GM21825 (cell line): ENCODE measurements around the gene PMM2.
"Not testable (repeated sequence)": the region's sequence is repeated elsewhere in the genome, so short reads cannot be mapped to it uniquely, and the experiment has no call there.

Experiments used
- ATAC-seq: cut with Tn5 transposase; IDR thresholded peaks from one replicate; pipeline ENCODE4 v1.9.1; 2021; ENCODE audit warnings: mild to moderate bottlenecking, moderate library complexity; ENCODE audit not compliant: unreplicated experiment

Gene PMM2

DNA sequence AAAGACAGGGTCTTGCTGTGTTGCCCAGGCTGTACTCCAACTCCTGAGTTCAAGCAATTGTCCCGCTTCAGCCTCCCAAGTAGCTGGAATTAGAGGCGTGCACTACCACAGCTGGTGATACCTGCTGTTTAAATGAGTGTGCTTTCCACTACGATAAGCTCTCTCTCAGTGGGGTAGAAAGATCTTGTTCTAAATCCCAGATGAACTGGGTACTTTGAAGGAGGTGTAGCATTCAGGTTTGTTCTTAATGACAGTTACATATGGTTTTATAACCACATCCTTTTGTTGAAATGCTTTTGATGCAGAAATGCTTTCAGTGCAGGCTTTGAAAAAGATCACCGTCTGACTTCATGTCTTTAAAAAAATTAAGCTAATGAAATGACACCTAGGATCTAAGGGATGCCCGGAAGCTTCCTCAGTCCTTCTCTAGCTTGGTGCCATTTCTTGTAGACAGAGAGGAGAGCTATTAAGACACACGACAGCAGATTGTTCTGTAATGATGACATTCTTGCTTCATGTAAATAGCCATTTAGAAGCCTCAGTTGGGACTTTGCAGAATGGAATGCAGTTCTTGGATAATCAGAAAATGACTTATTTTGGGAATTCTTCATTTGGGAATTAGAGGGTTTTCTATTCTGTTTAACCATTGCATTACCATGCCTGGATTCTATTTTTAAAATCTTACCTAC is 19.5 kb downstream of the PMM2 start:
- no peak for ATAC-seq

DNA sequence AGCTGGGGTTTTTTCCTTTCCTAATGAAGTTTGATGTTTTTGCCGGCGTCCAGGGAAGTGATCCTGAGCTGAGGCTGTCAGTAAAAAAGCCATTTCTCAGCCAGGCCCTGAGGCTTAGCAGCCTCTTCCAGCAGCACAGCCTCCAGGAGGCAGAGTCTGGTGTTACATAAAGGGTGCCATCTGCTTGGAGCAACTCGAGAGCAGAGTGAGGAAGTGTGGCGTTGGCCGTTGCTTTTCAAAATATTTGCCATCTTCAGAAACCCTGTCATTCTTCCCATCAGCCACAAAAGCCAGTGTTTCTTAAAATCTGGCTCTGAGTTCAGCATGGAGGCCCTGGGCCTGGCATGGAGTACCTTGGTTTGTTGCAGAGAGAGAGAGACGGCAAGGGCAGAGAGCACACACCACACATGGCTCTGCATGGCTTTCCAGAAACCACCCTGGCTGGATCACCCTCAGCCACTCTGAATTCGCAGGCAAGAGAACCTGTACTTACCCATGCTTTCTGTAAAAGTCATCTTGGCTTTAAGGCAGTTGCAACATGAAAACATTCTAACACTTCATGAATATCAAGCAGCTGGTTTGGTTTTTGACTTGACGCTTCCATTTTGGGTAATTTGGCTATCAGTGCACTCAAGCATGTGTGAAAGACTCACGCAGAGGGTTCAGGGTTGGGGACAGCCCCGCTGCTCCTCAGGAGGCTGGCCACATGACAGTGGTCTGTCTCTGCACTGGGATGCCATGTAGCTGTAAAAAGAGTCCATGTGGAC is 21.0 kb downstream of the PMM2 start:
- peak; percentile 89 for ATAC-seq

DNA sequence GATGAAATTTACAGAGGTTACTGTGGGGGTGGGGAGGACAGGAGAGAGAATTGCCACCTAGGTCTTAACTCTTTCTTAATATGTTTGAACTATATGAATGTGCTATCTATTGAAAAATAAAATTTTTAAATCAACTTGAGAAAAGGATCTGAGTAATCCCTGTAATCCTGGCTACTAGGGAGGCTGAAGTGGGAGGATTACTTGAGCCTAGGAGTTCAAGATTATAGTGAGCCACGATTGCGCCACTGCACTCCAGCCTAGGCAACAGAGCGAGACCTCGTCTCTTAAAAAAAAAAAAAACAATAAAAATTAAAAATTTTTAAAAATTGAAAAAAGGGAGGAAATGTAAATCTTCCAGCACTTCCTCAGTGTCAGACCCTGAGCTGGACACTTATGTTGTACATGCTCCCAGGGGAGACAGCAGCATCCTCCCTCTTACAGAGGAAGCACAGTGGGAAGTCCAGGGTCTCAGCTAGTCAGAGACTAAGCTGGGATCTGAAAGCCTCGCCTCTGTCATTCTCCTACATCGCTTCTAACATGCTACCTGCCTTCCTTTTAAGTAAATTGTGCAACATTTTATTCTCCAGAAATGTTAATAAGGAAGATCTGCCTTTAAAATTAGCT is 21.9 kb downstream of the PMM2 start:
- no peak for ATAC-seq

DNA sequence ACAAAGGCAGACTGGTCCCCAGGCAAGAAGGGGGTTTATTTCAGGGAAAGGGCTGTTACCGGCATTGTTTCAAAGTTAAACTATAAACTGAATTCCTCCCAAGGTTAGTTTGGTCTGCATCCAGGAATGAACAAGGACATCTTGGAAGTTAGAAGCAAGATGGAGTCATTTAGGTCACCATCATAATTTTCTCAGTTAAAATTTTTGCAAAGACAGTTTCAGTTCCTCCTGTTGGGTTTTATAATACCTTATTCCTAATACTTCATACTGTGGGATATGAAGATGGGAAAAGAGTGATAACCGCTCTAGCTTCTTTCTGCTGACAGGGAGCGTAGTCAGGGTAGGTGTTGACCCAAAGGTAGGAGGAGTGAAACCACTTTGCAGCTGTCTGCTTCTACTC is 24.8 kb downstream of the PMM2 start:
- no peak for ATAC-seq

DNA sequence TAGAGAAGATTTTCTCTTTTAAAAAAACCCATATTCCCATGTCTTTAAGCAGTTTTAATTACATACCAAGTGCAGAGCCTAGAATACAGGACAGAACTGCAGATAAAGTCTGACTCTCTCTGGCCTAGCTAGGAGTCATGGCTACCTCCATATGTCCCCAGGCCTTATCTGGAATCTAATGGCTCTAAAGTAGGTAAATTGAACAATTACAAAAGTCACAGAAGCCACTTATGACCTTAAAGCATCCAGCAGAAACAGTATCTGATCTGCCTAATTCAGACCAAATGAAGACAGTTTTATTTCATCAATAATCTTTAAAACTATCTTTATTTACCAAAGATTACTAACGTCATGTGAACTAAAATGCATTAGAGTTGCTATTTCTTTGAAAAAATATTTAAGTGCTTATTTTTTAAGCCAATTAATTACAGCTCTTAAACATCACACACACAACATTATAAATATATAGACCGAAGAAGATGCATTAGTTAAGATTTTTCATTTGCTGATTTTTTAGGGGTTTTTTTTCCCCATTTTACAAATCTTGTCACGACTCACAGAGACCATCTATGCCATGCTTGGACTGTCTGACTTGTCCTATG is 28.7 kb downstream of the PMM2 start:
- no peak for ATAC-seq

DNA sequence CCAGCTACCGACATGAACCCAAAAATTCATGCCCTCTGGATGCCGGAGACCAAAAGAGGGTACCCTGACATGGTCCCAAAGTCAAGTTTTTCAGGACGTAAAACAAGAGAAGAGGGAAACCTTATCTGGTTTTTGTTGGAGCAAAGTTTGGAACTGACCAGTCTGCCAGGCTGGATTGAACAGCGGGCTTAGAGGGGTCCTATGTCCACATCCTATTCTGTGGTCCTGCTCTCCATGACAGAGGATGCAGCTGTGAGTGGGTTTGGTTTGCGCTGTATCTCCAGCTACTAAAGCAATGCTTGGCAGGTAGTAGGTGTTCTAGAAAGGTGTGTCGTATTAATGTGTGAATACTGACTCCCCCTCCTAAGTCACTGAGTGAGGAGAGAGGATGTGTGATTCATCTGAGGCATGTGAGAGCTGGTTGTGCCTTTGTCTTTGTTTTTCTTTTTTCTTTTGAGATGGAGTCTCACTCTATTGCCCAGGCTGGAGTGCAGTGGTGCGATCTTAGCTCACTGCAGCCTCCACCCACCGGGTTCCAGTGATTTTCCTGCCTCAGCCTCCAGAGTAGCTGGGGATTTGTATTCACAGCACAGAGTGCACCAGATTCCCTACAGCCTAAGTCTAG is 31.0 kb downstream of the PMM2 start:
- ATAC-seq, result no peak

DNA sequence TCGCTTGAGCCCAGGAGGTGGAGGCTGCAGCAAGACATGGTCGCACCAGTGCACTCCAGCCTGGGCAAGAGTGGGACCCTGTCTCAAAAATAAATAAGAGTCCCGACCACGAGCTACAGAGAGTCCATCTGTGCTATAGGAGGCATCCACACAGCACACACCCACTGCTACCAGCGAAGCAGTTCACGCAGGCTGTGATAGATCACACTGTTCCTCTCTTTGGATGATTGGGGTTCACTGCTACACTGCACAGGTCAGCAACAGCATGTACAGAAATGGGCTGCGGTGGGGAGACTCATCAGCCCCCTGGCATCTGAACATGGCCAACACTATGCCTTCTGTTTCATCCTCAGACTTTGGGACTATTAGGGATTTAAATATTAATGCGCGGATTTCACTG is 33.8 kb downstream of the PMM2 start:
- no peak for ATAC-seq

DNA sequence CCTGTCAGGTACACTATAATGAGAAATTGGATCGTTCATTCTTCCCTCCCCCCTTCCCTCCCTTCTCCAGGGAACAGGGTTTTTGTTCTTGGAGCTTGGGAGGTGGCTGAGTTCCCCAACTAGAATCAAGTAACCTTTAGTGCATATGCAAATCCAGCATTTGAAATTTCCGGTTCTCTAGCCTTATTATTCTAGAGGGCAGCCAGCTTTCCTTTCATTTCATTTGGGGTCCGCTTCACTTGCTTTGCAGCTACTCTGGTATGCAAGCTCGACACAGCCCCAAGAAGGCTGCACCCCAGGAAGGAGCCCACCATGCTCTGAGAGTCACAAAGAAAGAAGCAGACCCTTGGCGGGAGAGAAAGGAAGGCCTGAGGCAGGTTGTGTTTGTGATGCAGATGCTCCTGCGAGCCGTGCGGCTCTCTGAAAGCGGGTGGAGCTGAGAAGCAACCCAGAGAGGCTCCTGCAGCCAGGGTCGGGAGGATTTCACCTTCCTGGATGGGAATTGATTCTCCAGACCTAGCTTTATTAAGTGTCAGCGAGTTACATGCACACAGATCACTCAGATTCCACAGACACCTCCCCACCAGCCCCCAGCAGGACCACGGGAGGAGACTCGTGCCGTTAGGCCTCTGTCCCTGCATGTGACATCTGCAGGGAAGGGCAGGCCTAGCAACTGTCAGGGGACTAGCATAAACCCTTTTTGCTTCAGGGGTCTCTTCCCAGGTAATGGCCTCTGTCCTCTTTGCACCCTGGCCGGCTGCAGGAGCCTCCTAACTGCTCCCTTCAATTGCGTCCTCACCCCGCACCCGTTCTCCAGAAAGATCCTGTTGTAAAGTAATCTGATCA is 34.5 kb downstream of the PMM2 start:
- ATAC-seq, result no peak

DNA sequence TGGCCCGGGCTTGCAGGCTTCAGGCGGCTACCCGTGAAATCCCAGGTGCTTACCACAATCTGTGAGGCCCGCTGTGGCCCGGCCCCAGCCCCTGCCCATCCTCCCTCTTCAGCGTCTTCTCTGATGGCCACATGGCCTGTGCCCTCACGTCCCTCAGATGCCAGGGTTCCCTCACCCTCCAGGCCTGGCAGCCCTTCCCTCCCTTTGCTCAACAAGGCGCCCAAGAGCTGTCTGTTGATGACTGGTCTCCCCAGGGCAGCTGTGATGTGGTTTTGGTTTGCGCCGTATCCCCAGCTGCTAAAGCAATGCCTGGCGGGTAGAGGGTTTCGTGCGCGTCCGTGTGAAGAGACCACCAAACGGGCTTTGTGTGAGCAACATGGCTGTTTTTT is 35.1 kb downstream of the PMM2 start:
- ATAC-seq, result no peak

DNA sequence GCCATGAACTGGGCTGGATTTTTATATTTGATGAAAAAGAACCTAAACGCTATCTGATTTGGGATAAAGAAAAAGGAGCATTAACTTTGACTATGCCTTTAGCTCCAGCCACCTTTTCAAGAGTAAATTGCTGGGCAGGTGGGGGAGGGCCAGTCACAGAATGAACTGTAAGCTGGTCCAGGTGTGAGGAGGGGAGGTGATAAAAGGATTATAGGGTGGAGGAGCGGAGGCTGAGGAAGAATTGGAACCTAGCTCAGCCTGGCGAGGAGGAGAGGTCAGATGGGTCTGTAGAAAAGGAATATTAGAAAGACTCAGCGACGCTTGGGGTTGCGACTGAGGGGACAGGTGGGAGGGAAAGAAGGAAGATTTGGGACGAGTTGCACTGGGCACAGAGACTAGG is 39.2 kb downstream of the PMM2 start:
- ATAC-seq, result not testable (repeated sequence)

DNA sequence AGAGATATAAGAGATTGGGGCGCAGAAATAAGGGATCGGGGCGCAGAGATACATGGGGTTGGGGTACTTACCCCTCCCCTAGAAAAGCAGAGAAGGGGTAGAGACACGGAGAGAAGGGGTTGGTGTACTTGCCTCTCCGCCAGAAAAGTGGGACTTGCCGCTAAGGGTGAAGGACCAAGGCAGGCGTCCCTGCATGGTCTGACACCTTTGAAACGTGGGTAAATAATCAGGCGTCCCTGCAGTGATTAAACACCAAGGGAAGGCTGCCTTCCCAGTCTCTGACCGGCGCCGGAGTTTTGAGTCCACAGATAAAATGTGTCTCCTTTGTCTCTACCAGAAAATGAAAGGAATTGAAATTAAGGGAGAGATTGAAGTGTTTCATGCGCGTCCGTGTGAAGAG is 40.0 kb downstream of the PMM2 start:
- not testable (repeated sequence) for ATAC-seq

DNA sequence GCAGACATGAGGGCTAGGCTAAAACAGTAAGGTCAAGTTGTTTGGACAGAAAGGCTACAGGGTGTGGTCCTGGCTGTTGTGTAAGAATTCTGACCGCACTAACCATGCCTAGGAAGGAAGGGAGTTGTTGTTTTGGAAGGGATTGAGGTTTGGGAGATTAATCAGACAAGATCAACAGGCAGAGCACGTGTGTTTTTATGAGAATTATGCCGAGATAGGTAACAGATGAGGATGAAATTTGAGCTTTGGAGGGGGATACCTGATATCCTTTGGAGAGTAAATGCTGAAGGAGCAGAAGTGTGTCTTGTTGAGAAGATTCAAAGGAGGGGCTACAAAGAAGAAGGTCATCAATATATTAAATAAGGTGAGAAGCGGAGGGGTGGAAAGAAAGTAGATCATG is 44.4 kb downstream of the PMM2 start:
- not testable (repeated sequence) for ATAC-seq

DNA sequence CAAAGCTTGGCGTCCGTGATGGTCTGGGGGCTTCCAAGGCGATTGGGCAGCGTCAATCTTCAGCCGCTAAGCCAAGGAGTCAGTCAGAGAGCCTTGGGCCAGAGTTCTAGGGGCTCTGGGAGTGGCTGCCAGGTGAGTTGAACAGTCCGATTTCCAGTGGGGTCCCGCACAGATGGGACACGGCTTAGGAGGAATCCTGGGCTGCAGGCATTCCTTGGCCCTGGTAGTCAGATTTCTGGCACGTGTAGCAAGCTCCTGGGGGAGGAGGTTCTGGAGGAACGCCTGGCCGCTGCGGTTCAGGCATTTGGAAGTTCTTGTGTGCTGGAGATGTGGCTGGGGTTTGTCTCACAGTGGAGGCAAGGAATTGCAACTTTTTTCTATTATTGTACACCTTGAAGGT is 45.7 kb downstream of the PMM2 start:
- not testable (repeated sequence) for ATAC-seq

DNA sequence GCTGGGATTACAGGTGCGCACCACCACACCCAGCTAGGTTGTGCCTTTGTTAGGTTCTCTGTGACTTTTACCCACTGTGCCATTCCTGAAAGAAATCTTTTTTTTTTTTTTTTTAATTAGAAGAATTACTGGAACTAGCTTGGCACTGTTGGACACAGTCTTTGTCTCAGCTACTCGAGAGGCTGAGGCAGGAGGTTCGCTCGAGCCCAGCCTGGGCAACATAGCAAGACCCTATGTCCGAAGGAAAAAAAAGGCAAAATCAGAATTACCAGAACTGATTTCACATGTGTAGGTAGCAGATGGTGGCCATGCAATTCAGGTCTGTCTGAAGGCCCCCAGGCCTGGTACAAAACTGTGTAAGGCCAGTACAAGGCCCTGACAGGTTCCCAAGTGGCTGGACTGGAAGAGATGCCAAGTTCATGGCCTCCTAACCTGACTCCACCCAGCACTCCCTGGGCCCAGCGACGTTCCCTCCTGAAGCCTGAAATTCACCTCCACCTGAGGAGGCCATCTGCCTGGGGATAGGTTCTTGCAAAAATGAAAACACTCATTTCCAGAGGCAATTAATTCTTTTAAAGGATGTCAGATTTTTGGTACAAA is 48.2 kb downstream of the PMM2 start:
- no peak for ATAC-seq

DNA sequence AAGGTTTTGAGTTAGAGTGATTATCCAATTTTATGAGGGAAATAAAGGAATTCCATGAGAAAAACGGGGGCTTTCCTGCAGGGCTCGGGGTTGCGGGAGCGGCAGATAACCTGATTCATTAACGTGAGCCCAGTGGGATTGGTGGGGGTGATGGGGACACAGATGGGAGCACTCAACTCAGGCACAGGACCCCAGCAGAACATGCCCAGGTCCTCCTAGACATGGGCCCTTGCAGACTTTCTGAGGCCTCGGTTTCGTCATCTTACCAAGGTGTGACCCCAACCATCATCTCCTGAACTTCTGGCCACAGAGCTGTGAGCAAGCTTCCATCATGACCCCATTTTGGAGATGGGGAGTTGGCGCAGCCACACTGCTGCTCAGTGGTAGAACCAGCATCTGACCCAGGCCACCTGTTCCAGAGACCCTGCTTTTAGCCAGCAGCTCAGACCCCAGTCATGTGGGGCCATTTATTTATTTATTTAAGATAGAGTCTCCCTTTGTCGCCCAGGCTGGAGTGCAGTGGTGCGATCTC is 48.8 kb downstream of the PMM2 start:
- ATAC-seq, result no peak

DNA sequence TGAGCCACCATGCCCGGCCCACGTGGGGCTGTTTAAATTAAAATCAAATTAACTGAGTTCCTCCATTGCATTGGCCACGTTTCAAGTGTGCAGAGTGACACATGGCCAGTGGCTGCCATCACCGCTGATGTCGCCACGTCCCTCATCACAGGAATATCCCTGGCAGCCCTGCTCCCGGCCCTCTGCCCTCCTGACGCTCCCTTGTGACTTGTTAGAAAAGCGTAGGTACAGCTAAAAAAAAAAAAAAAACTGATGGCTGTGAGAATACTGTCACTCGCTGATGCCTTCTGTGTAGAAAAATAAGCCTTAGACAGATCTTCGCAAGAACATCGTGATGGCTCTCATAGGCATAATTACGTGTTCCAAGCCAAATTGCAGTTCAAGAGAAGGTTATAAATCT is 49.5 kb downstream of the PMM2 start:
- ATAC-seq, result no peak

DNA sequence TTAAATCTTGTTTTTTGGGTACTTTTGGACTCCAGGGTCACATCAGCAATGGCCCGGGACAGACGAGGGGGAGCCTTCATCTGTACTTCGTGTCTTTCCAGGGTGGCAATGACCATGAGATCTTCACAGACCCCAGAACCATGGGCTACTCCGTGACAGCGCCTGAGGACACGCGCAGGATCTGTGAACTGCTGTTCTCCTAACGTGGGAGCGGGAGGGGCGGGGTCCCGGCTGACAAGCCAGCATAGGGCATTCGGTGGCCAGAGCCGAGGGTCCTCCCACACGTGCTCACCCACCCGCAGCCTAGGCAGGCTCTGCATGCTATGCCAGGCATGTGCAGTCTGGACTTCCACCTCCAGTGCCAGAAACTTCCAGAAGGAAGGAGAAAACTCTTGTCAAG is 50.0 kb downstream of the PMM2 start:
- ATAC-seq, result no peak

DNA sequence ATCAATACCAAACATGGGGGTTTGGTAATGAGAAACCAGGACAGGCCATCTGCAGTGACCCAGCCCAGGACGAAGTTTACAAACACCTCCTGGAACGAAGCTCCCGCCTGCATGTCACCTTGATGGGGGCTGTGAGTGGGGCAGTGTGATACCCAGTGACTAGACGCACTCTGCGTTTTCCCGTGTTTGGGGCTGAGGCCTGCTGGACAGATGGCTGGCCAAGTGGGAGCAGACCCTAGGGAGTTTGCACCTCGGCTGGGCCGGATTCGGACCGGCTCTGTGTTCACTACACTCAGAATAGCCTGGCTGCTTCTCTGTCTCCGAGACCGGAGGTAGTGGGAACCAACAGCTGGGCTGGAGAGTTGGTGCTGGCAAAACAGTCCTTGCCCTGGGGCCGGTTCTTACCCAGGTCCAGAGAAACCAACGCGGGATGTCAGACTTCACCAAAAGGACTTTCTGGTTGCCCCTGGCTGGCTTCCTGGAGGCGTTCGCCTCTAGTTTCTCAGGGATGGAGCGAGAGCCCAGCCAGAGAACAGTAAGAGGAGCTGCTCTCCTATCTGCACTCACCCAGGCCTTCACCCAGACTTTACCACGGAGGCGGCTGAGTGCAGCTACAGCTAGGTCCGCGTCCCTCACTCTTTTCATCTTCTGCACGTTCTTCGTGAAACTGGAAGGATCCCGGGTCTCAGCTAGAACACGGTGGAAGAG is 50.7 kb downstream of the PMM2 start:
- no peak for ATAC-seq

DNA sequence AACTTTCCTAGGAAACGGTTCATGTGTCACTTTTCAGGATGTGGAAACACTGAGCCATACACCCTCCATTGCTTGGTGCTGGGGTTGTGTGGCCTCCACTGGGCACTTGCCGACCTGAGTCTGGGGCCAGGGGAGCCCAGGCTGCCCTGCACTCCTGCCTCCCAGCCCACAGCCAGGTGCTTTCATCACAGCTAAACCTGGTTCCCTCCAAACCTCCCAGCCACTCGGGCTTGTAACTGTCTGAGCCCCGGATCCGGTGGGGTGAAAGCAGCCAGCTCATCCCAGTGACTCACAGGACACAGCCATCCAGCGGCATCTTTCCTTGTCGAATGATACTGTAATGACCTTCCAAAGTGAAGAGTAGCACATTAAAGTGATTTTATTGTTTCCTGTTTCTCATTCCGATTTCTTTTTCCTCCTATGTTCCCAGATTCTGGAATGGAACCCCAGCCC is 51.3 kb downstream of the PMM2 start:
- ATAC-seq, result no peak
